Measurements from ENCODE around the gene GFOD2.
A peak's percentile ranks its signal among the peaks of the same experiment; 100 is the strongest.
"Not testable (repeated sequence)": the region's sequence is repeated elsewhere in the genome, so short reads cannot be mapped to it uniquely, and the experiment has no call there.

GFOD2 gene

GRCh38 chr16:67719048-67719777 lies at the start of gene GFOD2:
GFOD2 (minus strand) TSS chr16:67719316; CDS start chr16:67685715, 33,601 bp downstream.
- peak; percentile 100 for DNase-seq (ENCODE audit: low spot score)

GRCh38 chr16:67767953-67768352 lies 48.8 kb upstream of the GFOD2 start:
- DNase-seq (ENCODE audit: low spot score) = no peak

GRCh38 chr16:67766291-67766690 lies 47.2 kb upstream of the GFOD2 start:
- no peak for DNase-seq (ENCODE audit: low spot score)

GRCh38 chr16:67764158-67764667 lies 45.1 kb upstream of the GFOD2 start:
- no peak for DNase-seq (ENCODE audit: low spot score)

- no peak for DNase-seq (ENCODE audit: low spot score)
Measured at GRCh38 chr16:67763066-67763465, 44.0 kb upstream of the GFOD2 start.

GRCh38 chr16:67762385-67762784 lies 43.3 kb upstream of the GFOD2 start:
- no peak for DNase-seq (ENCODE audit: low spot score)

GRCh38 chr16:67761924-67762323 lies 42.8 kb upstream of the GFOD2 start:
- no peak for DNase-seq (ENCODE audit: low spot score)

GRCh38 chr16:67760956-67761230 lies 41.8 kb upstream of the GFOD2 start:
- DNase-seq (ENCODE audit: low spot score) = no peak

- no peak for DNase-seq (ENCODE audit: low spot score)
Measured at GRCh38 chr16:67760206-67760955, 41.3 kb upstream of the GFOD2 start.

- no peak for DNase-seq (ENCODE audit: low spot score)
Measured at GRCh38 chr16:67758966-67759365, 39.9 kb upstream of the GFOD2 start.

- no peak for DNase-seq (ENCODE audit: low spot score)
Measured at GRCh38 chr16:67758006-67758405, 38.9 kb upstream of the GFOD2 start.

- DNase-seq (ENCODE audit: low spot score) = no peak
Measured at GRCh38 chr16:67752641-67753040, 33.5 kb upstream of the GFOD2 start.

- DNase-seq (ENCODE audit: low spot score) = not testable (repeated sequence)
Measured at GRCh38 chr16:67751331-67751730, 32.2 kb upstream of the GFOD2 start.

- DNase-seq (ENCODE audit: low spot score) = no peak
Measured at GRCh38 chr16:67750466-67750865, 31.4 kb upstream of the GFOD2 start.

GRCh38 chr16:67749436-67750078 lies 30.4 kb upstream of the GFOD2 start:
- DNase-seq (ENCODE audit: low spot score) = no peak

- DNase-seq (ENCODE audit: low spot score) = no peak
Measured at GRCh38 chr16:67748834-67749233, 29.7 kb upstream of the GFOD2 start.

- DNase-seq (ENCODE audit: low spot score) = no peak
Measured at GRCh38 chr16:67746846-67747245, 27.7 kb upstream of the GFOD2 start.

- no peak for DNase-seq (ENCODE audit: low spot score)
Measured at GRCh38 chr16:67741118-67741517, 22.0 kb upstream of the GFOD2 start.

GRCh38 chr16:67740391-67740790 lies 21.3 kb upstream of the GFOD2 start:
- no peak for DNase-seq (ENCODE audit: low spot score)

GRCh38 chr16:67736858-67737257 lies 17.7 kb upstream of the GFOD2 start:
- DNase-seq (ENCODE audit: low spot score) = no peak

GRCh38 chr16:67734731-67735201 lies 15.7 kb upstream of the GFOD2 start:
- DNase-seq (ENCODE audit: low spot score) = no peak

- DNase-seq (ENCODE audit: low spot score) = no peak
Measured at GRCh38 chr16:67733734-67734470, 14.8 kb upstream of the GFOD2 start.
